MM.1S (cell line): ENCODE data around the gene STAG1.

Experiments
- EZH2 ChIP-seq: fragments of 300-600 bp; sonication (generic); optimal IDR thresholded peaks from 2 replicates; pipeline ENCODE3; 2017; ENCODE audit warnings: low read depth, mild to moderate bottlenecking, antibody characterized with exemption, low read length, mixed read lengths
- EZH2phosphoT487 ChIP-seq: fragments of 300-600 bp; sonication (generic); IDR thresholded peaks from 2 replicates; pipeline ENCODE4 v1.6.1; 2018; ENCODE audit warnings: antibody characterized with exemption, low read length

DNA sequence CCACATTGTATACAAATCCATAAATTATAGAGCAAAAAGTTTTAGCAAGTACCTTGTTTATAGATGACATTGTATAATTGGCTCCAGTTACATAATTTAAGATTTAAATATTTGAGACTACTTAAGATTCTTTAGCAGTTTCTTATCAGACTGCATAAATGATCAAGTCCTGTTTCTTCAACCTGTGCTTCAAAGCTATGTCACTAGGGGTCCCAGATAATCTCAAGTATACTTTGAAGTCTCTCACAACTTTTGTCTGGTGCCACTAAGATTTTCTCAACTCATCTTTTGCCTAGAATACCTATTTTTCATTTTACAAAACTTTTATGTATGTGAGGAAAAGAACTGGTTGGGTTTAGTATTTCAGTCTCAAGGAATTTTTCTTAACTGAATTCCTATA lies 205.5 kb downstream of the STAG1 start:
- TF ChIP-seq EZH2 (no peak), EZH2phosphoT487 (no peak)
